Suprapubic skin (tissue), 3 donors: Measurements from ENCODE around the gene FGF5.

Source experiments
- POLR2A ChIP-seq, 2 donors: fragments of 450-650 bp; IDR thresholded peaks; one replicate each; pipeline ENCODE4 v1.6.1; 2017; ENCODE audit warnings: antibody characterized with exemption in 2 of 2, mild to moderate bottlenecking in 2 of 2, moderate library complexity in 2 of 2
- TF ChIP-seq, protein P1 (sequence below), 2 donors: fragments of 200-600 bp in 1 of 2; fragments of 450-650 bp in 1 of 2; sonication (generic) in 1 of 2; IDR thresholded peaks; one replicate each; pipeline ENCODE4 v1.5.1; 2016 to 2019; ENCODE audit warnings: antibody characterized with exemption in 2 of 2, mild to moderate bottlenecking in 1 of 2, moderate library complexity in 1 of 2

DNA sequence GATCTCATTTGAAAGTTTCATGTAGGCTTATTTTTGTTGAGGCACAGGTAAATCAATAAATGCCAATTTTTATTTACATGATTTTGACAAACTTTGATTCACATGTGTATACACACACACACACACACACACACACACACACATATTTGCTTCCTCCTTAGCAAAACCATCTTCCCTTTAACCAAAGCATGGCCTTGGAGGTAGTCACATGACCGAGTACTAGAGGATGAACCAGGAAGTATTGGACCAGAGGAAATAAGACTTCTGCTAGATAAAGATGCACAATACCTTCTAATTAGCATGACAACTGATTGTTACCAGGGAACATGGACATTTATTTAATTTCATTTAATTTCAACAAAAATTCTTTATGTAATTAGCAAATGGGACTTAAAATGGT, 45.7 kb downstream of the FGF5 start:
- no peak for TF ChIP-seq POLR2A (IDR thresholded peaks at IDR 0.05)
- TF ChIP-seq, protein P1, sequence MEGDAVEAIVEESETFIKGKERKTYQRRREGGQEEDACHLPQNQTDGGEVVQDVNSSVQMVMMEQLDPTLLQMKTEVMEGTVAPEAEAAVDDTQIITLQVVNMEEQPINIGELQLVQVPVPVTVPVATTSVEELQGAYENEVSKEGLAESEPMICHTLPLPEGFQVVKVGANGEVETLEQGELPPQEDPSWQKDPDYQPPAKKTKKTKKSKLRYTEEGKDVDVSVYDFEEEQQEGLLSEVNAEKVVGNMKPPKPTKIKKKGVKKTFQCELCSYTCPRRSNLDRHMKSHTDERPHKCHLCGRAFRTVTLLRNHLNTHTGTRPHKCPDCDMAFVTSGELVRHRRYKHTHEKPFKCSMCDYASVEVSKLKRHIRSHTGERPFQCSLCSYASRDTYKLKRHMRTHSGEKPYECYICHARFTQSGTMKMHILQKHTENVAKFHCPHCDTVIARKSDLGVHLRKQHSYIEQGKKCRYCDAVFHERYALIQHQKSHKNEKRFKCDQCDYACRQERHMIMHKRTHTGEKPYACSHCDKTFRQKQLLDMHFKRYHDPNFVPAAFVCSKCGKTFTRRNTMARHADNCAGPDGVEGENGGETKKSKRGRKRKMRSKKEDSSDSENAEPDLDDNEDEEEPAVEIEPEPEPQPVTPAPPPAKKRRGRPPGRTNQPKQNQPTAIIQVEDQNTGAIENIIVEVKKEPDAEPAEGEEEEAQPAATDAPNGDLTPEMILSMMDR (IDR thresholded peaks at IDR 0.05): no peak
